Activated CD4-positive, CD25-positive, alpha-beta regulatory T cell treated with anti-CD3 and anti-CD28 coated beads, Interleukin-2, amount 50 U/mL, for 72 hours (primary cell): ENCODE measurements around the gene AMDHD2.
"Not testable (repeated sequence)": the region's sequence is repeated elsewhere in the genome, so short reads cannot be mapped to it uniquely, and the experiment has no call there.

Source experiments
- DNase-seq: peaks from one replicate; pipeline ENCODE4 v3.0.0; 2021

Gene AMDHD2

DNA sequence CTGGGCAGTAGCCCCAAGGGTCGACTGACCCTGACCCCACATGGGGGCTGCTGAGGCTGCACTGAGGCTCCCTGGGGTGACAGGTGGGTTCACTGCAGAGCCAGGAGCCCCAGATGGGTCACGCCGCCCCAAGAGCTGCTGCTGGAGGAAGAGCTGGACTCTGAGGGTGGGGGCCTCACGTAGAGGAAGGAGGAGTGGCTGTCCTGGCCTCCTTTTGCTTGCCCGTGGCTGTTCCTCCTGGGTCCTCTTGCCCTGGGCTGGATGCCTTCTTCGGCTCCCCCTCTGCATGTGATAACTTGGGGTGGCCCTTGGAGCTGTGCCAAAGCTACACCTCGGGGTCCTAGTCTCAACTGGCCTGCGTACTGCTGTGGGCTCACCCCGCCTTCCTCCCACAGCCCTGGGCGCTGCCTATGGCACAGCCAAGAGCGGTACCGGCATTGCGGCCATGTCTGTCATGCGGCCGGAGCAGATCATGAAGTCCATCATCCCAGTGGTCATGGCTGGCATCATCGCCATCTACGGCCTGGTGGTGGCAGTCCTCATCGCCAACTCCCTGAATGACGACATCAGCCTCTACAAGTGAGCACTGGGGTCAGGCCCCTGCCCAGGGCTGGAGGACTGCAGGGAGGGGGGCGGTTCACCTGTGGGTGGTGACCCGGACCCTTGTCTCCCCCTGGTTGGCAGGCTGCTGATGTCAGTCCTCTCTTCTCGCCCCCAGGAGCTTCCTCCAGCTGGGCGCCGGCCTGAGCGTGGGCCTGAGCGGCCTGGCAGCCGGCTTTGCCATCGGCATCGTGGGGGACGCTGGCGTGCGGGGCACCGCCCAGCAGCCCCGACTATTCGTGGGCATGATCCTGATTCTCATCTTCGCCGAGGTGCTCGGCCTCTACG, 1.1 kb upstream of the AMDHD2 start:
- DNase-seq, result no peak

- DNase-seq, result no peak
Observed at GRCh38 chr16:2519711-2520080, 475 bp upstream of the AMDHD2 start.

DNA sequence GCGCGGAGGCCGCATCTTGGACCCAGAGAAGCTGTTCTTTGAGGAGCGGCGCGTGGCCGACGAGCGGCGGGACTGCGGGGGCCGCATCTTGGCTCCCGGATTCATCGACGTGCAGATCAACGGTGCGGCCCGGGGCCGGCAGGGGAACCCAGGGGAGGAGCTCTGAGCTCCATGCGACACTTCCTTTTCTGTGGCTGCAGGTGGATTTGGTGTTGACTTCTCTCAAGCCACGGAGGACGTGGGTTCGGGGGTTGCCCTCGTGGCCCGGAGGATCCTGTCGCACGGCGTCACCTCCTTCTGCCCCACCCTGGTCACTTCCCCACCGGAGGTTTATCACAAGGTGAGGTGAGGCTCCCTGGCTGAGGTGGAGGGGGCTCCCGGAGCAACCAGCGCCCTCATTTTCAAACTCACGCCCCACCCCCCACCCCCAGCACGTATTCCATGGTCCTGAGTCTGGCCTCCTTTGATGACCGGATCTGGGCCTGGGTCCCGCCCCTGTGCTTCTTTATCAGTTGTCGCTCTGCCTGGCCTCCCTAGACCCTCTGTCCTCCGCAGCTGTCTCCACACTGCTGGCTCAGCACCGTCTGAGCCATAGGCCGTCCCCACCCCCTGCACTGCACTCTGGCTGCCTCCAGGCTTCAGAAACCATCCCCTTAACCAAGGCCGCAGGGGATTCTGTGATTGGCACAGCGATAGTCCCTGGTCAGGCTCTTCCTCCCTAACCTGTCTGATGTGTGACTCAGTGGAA, 787 bp downstream of the AMDHD2 start:
- peak; percentile 58 for DNase-seq

DNA sequence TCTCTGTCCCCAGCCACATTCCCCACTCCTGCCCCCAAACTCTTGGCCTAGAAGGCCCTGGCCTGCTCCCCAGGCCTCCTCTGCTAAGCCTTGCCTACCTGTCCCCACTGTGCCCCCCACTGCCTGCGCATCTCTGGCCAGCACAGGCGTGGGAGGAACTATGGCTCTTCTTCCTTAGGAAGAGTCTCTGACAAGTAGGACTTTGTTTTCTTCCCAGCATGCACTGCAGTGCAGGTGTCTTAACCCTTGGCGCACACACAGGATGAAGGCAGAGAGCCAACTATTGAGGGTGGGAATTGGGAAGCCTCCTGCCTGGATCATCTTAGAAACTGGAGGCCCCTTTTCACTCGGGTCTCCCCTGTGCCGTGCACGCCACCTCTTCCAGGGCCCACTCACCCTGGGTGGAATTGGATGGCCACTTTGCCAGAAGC, 3.6 kb downstream of the AMDHD2 start:
- no peak for DNase-seq

DNA sequence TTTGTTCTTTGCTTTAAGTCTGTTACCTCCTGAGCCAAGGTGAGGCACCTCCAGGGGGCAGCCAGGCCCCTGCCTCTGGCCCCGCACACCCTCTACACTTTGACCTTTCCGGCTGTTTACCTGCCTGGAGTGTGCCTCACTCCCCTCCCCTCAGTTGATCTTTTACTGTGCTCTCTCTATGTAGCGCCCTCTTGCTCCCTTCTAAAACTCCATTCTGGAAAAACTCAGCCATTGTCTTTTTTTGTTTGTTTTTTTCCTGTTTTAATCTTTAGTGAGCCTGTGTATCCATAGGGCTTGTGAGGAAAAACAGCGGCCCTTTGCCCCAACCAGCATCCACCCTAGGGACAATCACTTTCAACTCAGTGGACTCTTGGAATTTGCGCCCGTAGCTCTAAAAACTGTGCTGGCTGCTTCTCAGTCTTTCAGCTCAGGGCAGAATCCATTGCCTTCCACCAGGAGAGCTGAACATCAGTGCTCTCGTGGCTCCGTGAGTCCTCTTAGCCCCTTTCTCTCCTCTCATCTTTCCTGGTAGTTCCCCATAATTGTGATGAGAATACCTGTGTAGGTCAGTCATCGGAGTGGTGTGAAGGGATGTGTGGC, 4.3 kb downstream of the AMDHD2 start:
- no peak for DNase-seq

- no peak for DNase-seq
Observed at GRCh38 chr16:2526135-2526534, 6.0 kb downstream of the AMDHD2 start.

DNA sequence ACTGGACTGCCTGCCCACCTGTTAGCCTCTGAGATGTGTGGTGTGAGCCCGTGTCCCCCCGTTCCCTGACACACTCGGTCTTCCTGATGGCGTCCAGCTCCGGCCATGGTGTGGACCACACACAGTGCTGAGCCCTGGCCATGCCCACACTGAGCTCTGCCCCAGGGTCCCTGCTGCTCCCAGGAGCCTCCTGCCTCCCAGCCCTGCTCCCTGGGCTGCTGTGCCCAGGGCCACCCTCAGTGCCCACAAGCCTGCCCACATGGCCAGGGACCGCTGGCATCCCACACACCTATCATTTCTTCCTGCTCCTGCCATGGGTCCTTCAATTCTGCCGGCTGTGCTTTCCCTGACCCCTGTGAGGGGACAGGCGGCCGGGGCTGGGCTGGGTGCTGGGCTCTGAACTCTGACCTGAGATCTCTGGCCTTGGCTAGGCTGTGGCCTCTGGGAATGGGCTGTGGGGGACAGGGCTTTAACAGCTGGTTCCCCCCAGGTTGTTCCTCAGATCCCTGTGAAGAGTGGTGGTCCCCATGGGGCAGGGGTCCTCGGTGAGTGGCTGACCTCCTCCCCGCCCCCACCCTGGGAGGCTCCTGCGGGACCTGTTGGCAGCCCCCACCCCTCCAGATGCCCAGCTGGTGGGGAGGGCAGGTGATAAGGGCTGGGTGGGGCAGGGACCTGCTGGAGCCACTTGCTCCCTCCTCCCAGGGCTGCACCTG, 7.1 kb downstream of the AMDHD2 start:
- DNase-seq, result no peak

- DNase-seq, result no peak
Observed at GRCh38 chr16:2527784-2528100, 7.6 kb downstream of the AMDHD2 start.

DNA sequence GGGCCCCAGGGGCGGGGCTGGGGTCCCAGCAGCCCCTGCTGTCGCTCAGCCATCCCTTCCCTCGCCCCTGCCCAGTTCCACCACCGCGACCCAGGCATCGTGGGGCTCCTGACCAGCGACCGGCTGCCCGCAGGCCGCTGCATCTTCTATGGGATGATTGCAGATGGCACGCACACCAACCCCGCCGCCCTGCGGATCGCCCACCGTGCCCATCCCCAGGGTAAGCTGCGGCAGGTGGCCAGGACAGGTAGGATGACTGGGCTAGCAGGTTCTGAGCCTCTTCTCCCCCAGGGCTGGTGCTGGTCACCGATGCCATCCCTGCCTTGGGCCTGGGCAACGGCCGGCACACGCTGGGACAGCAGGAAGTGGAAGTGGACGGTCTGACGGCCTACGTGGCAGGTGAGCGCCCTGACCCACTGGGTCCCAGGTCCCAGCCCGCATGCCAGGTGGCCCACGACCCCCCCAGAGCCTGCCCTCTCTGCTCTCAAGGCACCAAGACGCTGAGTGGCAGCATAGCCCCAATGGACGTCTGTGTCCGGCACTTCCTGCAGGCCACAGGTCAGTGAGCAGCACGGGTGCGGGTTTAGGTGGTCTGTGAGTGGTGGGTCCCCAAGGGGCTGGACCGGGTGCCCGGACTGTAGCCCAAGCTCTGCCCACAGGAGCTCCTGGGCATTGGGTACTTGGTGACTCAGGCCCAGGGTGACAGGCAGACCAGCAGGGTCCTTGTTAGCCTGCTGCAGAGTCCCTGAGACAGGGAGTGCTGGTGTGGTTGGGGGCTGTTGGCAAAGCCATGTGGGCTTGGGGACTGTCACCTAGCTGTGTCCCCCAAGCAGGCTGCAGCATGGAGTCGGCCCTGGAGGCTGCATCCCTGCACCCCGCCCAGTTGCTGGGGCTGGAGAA, 8.2 kb downstream of the AMDHD2 start:
- no peak for DNase-seq

DNA sequence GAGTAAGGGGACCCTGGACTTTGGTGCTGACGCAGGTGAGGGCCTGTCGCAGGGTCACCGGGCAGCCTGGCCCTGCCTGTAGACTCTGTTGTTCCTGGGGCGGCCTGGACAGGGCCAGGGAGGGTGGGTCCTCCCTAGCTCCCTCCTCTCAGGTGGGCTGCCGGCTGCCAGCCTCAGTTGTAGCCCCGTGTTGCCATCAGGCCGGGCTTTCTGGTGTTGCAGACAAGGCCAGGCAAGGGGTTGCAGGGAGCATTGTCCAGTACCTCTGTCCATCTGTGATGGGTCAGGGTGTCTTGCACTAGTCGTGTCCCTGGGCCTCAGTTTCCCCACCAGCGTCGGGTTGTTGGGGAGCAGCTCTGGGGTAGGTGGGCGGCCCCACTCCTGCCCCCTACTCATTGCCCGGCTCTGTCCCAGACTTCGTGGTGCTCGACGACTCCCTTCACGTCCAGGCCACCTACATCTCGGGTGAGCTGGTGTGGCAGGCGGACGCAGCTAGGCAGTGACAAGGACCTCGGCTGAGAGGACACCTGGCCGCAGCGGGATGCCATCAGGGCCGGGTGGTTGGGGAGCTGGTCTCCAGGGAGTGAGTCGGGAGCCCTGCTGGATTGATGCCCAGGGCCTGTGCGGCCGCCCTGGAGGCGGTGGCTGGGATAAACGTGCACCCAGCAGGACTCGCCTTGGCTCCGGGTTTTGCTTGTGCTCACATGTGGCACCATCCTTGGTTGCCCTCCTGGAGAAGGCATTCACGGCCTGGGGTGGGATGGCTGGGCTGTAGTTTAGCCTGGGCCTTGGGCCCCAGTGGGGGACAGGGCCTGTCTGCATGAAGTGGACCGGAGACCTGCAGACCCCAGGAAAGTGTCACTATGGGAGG, 9.1 kb downstream of the AMDHD2 start:
- no peak for DNase-seq

DNA sequence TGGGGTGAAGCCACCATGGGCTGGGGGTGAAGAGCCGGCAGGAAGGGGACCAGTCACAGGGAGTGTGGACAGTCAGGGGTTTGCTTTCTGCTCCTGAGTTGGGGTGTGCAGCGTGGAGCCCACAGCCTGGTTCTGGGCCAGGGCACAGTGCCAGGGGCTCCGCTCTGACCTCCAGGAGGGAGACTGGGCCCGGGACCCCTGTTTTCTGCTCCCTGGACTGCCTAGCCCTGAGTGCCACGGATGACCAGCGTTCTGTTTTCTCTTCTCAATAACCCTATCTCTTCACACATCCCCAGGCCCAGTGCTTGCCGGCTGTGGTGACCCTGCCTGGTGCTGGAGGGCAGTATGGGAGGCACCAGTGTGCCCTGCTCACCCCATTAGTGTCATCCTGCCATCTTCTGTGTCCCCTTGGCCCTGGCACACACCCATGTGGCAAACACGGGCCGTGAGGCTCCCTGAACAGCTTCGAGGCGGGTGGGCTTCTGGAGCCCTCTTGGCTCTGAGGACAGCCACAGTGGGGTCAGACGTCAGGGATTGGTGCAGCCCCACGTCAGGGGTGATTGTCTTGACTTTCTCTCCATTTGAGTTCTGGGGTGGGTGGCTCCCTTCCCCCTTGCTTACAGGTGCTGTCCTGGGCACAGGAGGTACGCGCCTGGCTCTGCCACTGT, 9.9 kb downstream of the AMDHD2 start:
- DNase-seq, result no peak

- no peak for DNase-seq
Observed at GRCh38 chr16:2530629-2531318, 10.6 kb downstream of the AMDHD2 start.

- no peak for DNase-seq
Observed at GRCh38 chr16:2531371-2531695, 11.2 kb downstream of the AMDHD2 start, which contains the start of gene CEMP1. Gene CEMP1, minus strand, starts transcription at chr16:2531408. Its CDS starts 335 bp downstream, at chr16:2531073.

DNA sequence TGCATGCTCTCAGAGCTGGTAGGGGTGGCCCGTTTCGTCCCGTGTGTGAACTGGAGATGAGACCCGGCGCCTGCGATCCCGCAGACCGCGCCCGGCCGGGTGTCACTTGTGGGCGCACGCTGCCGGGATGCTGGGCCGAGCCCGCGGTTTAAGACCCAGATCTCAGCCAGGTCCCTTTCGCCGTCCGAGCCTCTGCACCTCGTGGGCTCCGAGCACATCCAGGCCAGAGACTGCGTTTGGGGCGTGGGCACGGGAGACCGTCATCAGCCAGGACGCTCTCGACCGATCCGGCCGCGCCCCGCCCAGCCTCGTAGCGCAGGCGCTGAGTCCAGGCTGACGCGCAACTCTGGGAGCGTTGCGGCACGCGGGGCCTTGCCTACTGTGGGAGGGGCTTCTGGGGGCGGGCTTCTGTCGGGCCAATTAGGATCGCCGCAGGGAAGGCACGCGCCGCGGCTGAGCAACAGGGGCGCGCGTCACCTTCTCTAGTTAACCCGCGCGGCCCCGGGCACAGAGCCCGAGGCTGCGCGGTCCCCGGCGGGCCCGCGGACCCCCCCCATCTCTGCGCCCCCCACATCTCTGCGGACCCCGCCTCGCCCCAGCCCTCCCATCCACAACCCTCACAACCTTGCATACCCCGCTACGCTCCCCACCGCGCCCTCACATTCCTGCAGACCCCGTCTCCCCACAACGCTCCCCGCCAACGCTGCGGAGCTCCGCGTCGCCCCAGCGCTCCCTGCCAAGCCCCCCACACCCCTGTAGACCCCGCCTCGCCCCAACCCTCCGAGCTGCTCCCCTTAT, 11.7 kb downstream of the AMDHD2 start:
- peak; percentile 98 for DNase-seq

GRCh38 chr16:2532494-2533141, 12.4 kb downstream of the AMDHD2 start:
- peak; percentile 63 for DNase-seq

DNA sequence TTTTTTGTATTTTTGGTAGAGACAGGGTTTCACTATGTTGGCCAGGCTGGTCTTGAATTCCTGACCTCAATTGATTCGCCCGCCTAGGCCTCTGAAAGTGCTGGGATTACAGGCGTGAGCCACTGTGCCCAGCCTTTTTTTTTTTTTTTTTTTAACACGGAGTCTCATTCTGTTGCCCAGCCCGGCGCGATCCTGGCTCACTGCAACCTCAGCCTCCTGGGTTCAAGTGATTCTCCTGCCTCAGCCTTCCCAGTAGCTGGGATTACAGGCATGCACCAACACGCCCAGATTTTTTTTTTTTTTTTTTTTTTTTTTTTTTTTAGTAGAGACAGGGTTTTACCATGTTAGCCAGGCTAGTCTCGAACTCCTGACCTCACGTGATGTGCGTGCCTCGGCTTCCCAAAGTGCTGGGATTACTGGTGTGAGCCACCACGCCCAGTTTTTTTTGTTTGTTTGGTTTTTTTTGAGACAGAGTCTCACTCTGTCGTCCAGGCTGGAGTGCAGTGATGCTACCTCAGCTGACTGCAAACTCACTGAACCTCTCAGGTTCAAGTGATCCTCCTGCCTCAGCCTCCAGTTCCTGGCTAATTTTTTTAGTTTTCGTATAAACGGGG, 13.1 kb downstream of the AMDHD2 start:
- not testable (repeated sequence) for DNase-seq

DNA sequence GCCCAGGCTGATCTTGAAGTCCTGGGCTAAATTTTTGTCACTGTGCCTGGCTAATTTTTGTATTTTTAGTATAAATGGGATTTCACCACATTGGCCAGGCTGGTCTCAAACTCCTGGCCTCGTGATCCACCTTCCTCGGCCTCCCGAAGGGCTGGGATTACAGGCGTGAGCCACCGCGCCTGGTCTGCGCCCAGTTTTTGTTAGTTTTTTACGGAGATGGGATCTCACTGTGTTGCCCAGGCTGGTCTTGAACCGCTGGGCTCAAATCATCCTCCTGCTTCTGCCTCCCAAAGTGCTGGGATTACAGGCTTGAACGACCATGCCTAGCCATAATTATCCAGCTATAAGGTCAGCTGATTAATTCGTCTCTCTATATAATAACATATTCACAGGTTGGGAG, 13.7 kb downstream of the AMDHD2 start:
- no peak for DNase-seq

DNA sequence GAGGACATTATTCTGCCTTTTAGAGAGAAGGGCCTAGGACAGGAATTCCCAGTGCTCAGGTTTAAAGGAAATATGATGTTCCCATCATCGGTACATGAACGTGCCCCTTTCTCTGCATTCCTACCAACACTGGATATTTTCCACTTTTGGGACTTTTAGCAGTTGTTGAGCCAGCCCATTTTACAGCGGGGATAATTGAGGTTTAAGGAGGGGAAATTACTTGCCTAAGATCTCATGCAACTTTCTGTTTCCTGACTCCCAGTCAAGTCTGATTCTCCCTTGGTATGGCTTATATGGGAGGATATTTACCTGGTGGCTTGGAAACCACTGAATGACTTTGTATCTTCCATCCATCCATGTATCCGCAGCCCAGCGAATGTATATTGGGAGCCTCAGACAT, 14.2 kb downstream of the AMDHD2 start:
- DNase-seq, result not testable (repeated sequence)
